Measurements from ENCODE around the gene SMC2. TPM values are rescaled to one million over a fixed set of nuclear protein-coding genes. Genes with fewer than 3 reads are reported as not detected.

The SMC2 gene
- total and polyA plus RNA-seq, 2 of the 13 experiments (the other 11 are each of a cell fraction or from before 2014, with no cell fraction given), result 5.6 to 36.7 TPM

DNA sequence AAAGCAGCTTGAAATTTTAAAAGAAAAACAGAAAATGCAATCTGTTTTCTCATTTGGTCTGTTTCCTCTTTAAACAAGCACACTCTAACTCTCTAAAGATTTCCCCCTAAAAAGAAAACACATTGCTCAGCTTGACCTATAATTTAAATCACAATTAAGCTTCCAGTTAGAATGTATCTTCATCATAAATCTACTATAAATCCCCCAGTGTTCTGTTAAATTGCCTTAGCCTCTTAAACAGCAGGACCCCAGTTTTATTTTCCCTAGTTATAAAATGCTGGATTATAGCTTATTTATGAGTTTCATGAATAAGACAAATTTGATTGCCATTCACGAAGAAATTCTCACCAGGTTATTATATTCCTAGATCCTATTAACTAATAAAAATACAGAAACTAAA lies 8.6 kb upstream of the SMC2 start:
- FAIRE-seq, result no peak
- Histone ChIP-seq H3K36me3 (replicated peaks in 1 of 2; ENCODE audit: control insufficient read depth in 1 of 2, insufficient read depth in 2 of 2, low read length in 2 of 2) (no peaks in the 10 kb centered on the region), H3K9me3 (ENCODE audit: low read length) (peaks cover 1% of the 10 kb centered on the region; the same call in 1 of the 2 replicates), H3K27me3 (ENCODE audit: control insufficient read depth in 1 of 2, insufficient read depth in 2 of 2, low read length in 2 of 2) (no peaks in the 10 kb centered on the region), H3K79me2 (ENCODE audit: insufficient read depth, low read length) (no peaks in the 10 kb centered on the region), H3K9ac (ENCODE audit: insufficient read depth, low read depth, low read length) (no peak overlapping the region), H3K4me3 (replicated peaks in 1 of 3; ENCODE audit: insufficient read depth in 1 of 3, low read depth in 2 of 3, low read length in 3 of 3) (no peak overlapping the region), H4K20me1 (ENCODE audit: insufficient read depth, low read length) (no peaks in the 10 kb centered on the region), H2AFZ (ENCODE audit: low read length) (no peak overlapping the region), H3K27ac (ENCODE audit: extremely low read length, insufficient read depth, low read length) (no peak overlapping the region), H3K4me1 (ENCODE audit: insufficient read depth, low read length) (no peaks in the 10 kb centered on the region), H3K4me2 (ENCODE audit: low read depth, low read length) (no peak overlapping the region)
- POLR2A ChIA-PET, result no interaction called here
- intact Hi-C loops (cut with micrococcal nuclease; ENCODE audit: unreplicated experiment), result no loop called here
- no peak for ATAC-seq
- no peak for DNase-seq (ENCODE audit: low spot score)
- BruUV-seq (replicated peaks), result no TSS peak
- CTCF ChIA-PET (ENCODE audit: low intra/inter-chr PET ratio, low total read pairs), result no interaction called here
- 0% methylated on average over 1 of the region's 1 CpG for WGBS (ENCODE audit: low lambda C conversion rate)
- in situ Hi-C loops (cut with HindIII; ENCODE audit: extremely low pct_ligation_motif_present, low pct_unique_long_range_greater_than_20kb), result no loop called here
- TF ChIP-seq ZNF33A (CRISPR knock-in tag; IDR thresholded peaks at IDR 0.05; ENCODE audit: borderline replicate concordance) (no peak), SMAD9 (CRISPR knock-in tag; IDR thresholded peaks at IDR 0.05) (no peak), ZNF329 (CRISPR knock-in tag; IDR thresholded peaks at IDR 0.05; ENCODE audit: low read depth) (no peak), ZNF652 (CRISPR knock-in tag; IDR thresholded peaks at IDR 0.05; ENCODE audit: borderline replicate concordance, low read depth) (no peak), SIN3B (IDR thresholded peaks at IDR 0.05; ENCODE audit: low read length) (no peak), ZMYM3 (CRISPR knock-in tag; IDR thresholded peaks at IDR 0.05) (no peak), ATM (IDR thresholded peaks at IDR 0.05; ENCODE audit: borderline replicate concordance) (no peak), ZNF75D (CRISPR knock-in tag; IDR thresholded peaks at IDR 0.05; ENCODE audit: borderline replicate concordance) (no peak)
- TF ChIP-seq, protein P1, sequence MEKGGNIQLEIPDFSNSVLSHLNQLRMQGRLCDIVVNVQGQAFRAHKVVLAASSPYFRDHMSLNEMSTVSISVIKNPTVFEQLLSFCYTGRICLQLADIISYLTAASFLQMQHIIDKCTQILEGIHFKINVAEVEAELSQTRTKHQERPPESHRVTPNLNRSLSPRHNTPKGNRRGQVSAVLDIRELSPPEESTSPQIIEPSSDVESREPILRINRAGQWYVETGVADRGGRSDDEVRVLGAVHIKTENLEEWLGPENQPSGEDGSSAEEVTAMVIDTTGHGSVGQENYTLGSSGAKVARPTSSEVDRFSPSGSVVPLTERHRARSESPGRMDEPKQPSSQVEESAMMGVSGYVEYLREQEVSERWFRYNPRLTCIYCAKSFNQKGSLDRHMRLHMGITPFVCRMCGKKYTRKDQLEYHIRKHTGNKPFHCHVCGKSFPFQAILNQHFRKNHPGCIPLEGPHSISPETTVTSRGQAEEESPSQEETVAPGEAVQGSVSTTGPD (CRISPR knock-in tag; IDR thresholded peaks at IDR 0.05), result no peak
- TF ChIP-seq, protein P2, sequence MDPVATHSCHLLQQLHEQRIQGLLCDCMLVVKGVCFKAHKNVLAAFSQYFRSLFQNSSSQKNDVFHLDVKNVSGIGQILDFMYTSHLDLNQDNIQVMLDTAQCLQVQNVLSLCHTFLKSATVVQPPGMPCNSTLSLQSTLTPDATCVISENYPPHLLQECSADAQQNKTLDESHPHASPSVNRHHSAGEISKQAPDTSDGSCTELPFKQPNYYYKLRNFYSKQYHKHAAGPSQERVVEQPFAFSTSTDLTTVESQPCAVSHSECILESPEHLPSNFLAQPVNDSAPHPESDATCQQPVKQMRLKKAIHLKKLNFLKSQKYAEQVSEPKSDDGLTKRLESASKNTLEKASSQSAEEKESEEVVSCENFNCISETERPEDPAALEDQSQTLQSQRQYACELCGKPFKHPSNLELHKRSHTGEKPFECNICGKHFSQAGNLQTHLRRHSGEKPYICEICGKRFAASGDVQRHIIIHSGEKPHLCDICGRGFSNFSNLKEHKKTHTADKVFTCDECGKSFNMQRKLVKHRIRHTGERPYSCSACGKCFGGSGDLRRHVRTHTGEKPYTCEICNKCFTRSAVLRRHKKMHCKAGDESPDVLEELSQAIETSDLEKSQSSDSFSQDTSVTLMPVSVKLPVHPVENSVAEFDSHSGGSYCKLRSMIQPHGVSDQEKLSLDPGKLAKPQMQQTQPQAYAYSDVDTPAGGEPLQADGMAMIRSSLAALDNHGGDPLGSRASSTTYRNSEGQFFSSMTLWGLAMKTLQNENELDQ (CRISPR knock-in tag; IDR thresholded peaks at IDR 0.05; ENCODE audit: borderline replicate concordance), result no peak
- TF ChIP-seq, protein P3, sequence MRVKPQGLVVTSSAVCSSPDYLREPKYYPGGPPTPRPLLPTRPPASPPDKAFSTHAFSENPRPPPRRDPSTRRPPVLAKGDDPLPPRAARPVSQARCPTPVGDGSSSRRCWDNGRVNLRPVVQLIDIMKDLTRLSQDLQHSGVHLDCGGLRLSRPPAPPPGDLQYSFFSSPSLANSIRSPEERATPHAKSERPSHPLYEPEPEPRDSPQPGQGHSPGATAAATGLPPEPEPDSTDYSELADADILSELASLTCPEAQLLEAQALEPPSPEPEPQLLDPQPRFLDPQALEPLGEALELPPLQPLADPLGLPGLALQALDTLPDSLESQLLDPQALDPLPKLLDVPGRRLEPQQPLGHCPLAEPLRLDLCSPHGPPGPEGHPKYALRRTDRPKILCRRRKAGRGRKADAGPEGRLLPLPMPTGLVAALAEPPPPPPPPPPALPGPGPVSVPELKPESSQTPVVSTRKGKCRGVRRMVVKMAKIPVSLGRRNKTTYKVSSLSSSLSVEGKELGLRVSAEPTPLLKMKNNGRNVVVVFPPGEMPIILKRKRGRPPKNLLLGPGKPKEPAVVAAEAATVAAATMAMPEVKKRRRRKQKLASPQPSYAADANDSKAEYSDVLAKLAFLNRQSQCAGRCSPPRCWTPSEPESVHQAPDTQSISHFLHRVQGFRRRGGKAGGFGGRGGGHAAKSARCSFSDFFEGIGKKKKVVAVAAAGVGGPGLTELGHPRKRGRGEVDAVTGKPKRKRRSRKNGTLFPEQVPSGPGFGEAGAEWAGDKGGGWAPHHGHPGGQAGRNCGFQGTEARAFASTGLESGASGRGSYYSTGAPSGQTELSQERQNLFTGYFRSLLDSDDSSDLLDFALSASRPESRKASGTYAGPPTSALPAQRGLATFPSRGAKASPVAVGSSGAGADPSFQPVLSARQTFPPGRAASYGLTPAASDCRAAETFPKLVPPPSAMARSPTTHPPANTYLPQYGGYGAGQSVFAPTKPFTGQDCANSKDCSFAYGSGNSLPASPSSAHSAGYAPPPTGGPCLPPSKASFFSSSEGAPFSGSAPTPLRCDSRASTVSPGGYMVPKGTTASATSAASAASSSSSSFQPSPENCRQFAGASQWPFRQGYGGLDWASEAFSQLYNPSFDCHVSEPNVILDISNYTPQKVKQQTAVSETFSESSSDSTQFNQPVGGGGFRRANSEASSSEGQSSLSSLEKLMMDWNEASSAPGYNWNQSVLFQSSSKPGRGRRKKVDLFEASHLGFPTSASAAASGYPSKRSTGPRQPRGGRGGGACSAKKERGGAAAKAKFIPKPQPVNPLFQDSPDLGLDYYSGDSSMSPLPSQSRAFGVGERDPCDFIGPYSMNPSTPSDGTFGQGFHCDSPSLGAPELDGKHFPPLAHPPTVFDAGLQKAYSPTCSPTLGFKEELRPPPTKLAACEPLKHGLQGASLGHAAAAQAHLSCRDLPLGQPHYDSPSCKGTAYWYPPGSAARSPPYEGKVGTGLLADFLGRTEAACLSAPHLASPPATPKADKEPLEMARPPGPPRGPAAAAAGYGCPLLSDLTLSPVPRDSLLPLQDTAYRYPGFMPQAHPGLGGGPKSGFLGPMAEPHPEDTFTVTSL (CRISPR knock-in tag; IDR thresholded peaks at IDR 0.05; ENCODE audit: borderline replicate concordance), result no peak
- TF ChIP-seq, protein P4, sequence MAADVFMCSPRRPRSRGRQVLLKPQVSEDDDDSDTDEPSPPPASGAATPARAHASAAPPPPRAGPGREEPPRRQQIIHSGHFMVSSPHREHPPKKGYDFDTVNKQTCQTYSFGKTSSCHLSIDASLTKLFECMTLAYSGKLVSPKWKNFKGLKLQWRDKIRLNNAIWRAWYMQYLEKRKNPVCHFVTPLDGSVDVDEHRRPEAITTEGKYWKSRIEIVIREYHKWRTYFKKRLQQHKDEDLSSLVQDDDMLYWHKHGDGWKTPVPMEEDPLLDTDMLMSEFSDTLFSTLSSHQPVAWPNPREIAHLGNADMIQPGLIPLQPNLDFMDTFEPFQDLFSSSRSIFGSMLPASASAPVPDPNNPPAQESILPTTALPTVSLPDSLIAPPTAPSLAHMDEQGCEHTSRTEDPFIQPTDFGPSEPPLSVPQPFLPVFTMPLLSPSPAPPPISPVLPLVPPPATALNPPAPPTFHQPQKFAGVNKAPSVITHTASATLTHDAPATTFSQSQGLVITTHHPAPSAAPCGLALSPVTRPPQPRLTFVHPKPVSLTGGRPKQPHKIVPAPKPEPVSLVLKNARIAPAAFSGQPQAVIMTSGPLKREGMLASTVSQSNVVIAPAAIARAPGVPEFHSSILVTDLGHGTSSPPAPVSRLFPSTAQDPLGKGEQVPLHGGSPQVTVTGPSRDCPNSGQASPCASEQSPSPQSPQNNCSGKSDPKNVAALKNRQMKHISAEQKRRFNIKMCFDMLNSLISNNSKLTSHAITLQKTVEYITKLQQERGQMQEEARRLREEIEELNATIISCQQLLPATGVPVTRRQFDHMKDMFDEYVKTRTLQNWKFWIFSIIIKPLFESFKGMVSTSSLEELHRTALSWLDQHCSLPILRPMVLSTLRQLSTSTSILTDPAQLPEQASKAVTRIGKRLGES (CRISPR knock-in tag; IDR thresholded peaks at IDR 0.05; ENCODE audit: borderline replicate concordance), result no peak

All from HepG2 (cell line).